Activated CD8-positive, alpha-beta memory T cell treated with anti-CD3 and anti-CD28 coated beads, Interleukin-2, amount 50 U/mL, for 48 hours (primary cell): ENCODE data around the gene HLA-A.

ENCODE experiments used
- DNase-seq: peaks from one replicate; pipeline ENCODE4 v3.0.0-alpha.2; 2020

HLA-A gene

DNA sequence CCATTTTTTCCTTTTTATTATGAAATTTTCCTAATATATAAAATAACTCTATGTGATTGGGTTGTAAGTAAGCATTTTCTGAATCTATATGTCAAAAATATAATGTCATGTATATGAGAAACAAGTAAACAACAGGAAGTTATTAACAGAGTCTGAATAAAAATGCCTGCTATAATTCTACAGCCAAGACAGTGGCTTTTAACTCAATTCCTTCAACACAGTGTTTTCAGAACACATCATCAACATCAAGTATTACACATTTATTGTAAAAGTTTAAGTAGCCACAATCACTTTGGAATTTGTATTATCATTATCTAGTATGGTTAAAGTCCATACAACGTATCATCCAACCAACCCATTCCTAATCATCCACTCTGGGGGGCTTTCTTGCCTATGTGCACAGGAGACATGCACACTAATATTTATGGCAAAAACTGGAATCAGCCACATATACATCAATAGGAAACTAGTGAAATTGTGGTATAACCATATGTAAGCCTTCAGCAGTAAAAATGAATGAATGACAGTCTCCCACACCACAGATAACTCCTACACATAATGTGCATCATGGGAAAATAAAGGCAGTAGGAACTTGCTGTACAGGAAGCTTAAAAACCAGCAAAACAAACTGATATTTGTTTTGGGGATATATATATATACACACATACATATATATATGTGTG lies 6.9 kb upstream of the HLA-A start:
- DNase-seq = no peak

DNA sequence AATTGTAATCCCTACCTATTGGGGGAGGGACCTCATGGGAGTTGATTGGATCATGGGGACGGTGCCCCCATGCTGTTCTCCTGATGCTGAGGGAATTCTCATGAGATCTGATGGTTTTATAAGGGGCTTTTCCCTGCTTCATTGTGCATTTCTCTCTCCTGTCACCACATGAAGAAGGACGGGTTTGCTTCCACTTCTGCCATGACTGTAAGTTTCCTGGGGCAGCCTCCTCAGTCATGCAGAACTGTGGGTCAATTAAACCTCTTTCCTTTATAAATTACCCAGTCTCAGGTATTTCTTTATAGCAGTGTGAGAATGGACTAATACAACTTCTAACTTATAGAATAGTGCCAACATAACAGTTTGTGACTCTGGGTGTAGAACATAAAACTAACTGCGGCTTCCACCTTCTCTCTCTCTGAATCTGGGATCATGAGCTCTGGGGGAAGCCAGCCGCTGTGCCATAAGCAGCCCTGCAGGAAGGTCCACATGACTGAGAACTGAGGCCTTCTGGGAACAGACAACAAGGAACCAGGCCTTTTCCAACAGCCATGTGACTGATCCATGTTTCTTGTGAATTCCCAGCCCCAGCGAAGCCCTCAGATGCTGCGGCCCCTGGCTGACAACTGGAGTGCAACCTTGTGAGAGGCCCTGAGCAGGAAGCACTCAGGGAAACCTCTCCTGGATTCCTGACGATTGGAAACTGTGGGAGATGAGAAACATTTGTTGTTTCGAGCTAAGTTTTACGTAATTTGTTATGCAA lies 3.4 kb upstream of the HLA-A start:
- no peak for DNase-seq

DNA sequence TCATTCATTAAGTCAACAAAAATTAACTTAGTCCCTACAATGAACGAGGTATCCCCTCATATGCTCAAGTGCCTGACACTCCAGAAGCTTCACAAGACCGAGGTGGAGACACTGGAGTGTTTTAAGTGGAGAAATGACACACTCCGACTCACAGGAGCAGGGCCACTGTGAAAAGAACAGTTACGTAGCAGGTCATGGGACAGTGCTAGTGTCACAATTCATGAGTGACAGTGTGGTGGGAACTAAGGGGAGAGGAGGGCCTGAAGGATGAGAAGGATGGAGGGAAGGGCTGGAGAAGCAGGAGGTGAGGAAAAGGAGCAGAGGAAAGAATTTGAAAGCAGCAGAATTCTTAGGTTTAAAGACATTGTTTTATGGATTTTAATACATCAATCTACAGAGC lies 1.3 kb upstream of the HLA-A start:
- DNase-seq = no peak

DNA sequence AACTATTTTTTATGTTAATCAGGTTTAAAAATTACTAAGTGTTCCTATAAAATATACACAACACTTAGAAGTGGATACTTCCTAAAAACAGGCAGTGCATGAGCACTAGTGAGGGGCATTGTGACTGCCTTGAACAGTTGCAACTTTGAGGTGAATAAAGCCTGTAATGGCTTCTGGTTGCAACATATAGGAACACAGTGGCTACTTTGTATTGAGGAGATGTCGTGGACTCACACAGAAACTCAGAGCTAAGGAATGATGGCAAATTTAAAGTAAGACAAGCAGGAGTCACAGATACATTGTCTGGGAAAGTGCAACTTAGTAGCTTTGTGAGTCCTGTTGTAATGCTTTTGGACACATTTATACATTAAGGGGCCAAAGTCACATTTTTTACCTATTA lies 861 bp upstream of the HLA-A start:
- no peak for DNase-seq

DNA sequence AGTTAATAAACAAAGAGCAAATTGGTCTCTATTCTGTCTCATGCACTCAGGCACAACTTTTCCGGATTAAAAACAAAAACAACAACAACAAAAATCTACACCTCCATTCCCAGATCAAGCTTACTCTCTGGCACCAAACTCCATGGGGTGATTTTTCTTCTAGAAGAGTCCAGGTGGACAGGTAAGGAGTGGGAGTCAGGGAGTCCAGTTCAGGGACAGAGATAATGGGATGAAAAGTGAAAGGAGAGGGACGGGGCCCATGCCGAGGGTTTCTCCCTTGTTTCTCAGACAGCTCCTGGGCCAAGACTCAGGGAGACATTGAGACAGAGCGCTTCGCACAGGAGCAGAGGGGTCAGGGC lies 437 bp upstream of the HLA-A start:
- no peak for DNase-seq

DNA sequence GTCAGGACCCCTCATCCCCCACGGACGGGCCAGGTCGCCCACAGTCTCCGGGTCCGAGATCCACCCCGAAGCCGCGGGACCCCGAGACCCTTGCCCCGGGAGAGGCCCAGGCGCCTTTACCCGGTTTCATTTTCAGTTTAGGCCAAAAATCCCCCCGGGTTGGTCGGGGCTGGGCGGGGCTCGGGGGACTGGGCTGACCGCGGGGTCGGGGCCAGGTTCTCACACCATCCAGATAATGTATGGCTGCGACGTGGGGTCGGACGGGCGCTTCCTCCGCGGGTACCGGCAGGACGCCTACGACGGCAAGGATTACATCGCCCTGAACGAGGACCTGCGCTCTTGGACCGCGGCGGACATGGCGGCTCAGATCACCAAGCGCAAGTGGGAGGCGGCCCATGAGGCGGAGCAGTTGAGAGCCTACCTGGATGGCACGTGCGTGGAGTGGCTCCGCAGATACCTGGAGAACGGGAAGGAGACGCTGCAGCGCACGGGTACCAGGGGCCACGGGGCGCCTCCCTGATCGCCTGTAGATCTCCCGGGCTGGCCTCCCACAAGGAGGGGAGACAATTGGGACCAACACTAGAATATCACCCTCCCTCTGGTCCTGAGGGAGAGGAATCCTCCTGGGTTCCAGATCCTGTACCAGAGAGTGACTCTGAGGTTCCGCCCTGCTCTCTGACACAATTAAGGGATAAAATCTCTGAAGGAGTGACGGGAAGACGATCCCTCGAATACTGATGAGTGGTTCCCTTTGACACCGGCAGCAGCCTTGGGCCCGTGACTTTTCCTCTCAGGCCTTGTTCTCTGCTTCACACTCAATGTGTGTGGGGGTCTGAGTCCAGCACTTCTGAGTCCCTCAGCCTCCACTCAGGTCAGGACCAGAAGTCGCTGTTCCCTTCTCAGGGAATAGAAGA lies 978 bp downstream of the HLA-A start:
- no peak for DNase-seq

DNA sequence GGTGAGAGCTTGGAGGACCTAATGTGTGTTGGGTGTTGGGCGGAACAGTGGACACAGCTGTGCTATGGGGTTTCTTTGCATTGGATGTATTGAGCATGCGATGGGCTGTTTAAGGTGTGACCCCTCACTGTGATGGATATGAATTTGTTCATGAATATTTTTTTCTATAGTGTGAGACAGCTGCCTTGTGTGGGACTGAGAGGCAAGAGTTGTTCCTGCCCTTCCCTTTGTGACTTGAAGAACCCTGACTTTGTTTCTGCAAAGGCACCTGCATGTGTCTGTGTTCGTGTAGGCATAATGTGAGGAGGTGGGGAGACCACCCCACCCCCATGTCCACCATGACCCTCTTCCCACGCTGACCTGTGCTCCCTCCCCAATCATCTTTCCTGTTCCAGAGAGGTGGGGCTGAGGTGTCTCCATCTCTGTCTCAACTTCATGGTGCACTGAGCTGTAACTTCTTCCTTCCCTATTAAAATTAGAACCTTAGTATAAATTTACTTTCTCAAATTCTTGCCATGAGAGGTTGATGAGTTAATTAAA lies 3.0 kb downstream of the HLA-A start:
- DNase-seq = no peak

DNA sequence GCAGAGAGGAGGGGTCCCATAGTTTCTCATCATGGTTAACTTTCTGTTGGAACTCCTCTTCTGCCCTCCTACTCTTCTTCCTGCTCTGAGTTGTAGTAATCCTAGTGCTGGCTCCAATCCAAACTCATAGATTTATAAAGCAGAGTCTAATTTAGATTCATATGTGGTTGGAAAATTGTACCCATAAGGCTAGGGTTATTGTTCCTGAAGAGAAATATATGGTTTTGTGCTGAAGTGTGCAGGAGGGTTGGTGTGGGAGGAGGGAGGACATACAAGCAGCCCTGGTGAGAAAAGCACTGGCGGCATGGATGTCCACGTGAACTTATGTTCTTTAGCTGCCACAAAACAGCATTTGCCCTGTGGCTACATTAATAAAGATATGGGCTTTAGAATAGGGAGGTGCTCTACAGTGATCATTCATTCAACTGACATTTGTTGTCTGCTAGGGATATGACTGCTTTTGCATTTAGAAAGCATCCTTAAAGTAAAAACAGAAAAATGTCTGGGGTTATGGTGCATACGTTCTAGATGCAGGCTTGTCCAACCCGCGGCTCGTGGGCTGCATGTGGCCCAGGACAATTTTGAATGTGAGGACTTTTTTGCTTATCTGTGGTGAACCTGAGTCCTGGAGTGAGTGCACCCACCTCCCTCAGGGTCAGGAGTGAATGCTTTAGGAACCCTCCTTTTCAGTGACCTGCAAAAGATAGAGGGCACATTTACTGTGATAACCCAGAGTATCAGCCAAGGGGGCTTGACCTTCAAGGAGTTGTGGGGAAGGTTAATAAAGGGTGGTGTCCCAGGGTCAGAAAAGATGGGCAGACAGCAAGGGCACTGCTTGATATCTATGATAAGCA lies 4.1 kb downstream of the HLA-A start:
- no peak for DNase-seq

DNA sequence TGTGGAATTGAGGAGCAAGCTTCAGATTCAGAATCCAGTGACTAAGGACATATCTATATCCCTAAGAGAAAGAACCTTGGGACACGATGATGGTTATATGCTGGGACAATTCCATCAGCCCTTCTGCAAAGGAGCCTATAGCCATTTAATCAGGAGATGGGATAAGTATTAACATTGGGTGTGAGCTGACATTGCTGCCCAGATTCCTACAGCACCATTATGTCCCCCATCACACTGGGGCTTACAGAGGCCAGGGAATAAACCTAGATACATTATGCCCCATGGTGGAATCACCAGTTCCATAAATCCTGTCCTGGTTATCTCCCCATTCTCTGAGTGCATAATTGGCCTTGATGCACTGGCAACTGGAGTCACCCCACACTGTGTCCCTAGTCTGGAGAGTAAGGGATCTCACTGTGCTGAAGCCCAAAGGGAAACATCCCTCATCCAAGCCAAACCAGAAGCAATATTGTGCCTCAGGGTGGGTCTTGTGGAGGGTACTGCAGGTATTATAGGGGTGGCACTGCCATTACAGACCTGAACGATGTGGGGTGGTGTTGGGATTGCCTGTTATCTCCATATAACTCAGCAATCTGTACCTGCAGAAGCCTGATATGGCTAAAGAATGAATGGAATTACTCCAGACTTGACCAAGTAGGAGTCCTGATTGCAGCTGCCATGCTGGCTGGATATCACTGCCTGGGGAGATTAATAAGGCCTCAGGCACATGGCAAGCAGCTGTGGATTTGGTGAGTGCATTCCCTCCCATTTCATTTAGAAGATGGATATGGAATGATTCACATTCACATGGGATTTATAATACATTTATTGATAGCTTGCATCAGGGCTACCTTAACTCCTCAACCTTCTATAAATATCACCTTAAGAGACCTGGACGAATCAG lies 5.0 kb downstream of the HLA-A start:
- no peak for DNase-seq

DNA sequence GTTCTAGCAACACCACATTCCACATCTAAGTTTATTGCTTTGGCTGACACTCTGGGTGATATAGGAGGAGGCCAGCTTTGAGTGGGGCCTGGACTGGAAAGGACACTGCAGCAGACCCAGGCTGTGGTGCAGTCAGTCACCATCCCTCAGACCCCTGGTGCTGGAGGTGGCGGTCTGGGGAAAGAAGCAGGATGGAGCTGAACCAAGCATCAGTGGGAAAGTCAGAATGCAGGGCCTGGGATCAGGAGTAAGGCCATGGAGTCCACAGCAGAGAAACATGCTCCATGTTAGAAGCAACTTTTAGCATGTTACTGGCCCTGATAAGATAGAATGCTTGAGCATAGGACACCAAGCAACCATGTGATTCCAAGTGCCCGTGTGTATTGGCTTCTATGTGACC lies 5.9 kb downstream of the HLA-A start:
- no peak for DNase-seq

DNA sequence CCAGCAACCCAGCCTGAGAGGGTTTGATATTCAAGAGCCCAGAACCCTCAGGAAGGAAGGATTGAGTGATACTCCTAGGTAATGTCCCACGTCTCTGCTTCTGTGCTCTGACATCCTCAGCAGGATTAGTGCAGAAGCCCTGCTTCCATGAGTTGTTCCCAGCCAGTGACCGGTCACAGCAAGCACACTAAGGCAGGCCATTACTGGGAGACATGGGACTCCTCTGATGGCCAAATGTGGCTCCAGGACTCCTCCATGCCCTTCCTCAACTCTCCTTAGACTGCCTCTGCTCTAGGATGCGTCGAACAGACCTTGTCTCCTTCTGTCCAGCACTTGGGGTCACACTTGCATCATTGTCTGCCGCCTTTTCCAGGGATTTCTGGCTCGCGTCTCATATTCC lies 7.6 kb downstream of the HLA-A start:
- no peak for DNase-seq

DNA sequence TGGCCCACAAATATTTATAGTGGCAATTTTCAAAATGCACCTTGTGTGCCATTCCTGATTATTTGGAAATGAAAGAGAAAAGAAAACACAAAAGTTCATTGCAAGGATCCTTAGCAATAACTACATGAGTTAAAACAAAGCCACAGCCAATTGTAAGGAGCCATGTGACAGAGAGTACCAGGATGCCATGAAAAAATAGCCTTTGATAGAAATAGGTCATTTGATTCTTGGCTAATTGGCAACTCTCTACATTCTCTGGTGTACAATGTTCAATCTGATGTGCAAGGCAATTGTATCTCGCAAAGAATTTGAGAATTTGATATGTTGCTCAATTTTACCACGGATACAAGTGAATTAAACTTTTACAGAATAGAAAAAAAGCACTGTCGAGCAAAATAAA lies 9.6 kb downstream of the HLA-A start:
- no peak for DNase-seq

DNA sequence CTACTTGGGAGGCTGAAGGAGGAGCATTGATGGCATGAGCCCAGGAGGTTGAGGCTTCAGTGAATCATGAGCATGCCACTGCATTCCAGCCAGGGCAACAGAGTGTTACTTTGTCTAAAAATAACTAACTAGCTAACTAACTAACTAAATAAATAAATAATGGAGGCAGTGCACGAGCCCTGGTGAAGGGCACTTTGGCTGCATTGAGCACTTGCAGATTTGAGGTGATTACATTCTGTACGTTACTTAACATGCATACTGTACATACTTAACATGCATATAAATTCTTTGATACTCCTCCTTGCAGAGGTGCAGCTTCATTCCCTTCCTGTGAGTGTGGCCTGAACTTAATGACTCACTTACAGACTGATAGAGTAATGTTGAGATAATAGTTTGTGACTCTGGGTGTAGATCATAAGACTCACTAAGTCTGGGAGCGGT lies 10.7 kb downstream of the HLA-A start:
- no peak for DNase-seq

DNA sequence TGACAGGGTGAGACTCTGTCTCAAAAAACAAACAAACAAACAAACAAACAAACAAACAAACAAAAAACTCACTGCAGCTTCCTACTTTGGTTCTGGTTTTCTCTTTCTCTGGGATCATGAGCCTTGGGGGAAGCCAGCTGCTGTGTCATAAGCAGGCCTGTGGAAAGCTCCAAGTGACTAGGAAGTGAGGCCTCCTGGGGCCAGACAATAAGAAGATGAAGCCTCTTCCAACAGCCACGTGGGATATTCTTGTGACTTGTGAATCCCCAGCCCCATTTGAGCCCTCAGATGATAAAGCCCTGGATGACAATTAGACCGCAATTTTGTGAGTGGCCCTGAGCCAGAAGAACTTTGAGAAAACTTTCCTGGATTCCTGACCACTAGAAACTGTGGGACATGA lies 11.4 kb downstream of the HLA-A start:
- DNase-seq = no peak

DNA sequence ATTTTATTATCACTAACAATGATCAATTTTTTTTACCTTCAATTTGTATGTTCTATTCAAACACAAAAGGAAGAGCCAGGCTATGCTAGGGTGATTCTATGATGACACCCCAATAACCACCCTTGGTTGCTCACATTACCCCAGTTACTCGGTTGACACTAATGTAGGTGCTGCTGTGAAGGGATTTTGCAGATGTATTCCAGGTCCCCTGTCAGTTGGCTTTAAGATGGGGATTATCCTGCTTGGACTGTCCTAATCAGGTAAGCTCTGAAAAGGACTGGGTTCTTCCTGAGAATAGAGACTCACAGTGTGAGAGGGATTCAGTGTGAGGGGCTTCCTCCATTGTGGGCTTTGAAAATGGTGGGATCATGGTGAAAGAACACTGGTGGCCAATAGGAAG lies 11.9 kb downstream of the HLA-A start:
- DNase-seq = no peak

DNA sequence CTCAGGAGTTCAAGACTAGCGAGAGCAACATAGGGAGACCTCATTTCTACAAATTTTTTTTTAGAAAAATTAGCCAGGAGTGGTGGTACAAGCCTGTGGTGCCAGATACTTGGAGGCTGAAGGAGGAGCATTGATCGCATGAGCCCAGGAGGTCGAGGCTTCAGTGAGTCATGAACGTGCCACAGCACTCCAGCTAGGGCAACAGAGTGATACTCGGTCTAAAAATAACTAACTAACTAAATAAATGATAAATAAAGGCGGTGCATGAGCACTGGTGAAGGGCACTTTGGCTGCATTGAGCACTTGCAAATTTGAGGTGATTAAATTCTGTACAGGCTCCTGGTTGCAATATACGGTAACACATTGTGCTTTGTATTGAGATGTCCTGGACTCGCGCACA lies 13.5 kb downstream of the HLA-A start:
- DNase-seq = no peak

DNA sequence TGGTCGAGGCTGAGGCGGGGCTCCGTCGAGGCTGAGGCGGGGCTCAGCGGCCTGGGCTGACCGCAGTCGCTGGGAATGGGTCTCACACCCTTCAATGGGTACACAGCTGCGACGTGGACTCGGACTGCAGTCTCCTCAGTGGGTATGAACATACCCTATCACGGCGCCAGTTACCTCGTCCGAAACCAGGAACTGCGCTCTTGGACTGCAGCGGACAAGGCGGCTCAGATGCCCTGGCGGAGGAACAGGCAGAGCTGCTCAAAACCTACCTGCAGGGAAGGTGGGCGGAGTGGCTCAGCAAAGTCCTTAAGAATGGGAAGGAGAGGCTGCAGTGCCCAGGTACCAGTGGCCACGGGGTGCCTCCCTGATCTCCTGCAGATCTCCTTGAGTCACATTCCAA lies 14.2 kb downstream of the HLA-A start:
- no peak for DNase-seq

DNA sequence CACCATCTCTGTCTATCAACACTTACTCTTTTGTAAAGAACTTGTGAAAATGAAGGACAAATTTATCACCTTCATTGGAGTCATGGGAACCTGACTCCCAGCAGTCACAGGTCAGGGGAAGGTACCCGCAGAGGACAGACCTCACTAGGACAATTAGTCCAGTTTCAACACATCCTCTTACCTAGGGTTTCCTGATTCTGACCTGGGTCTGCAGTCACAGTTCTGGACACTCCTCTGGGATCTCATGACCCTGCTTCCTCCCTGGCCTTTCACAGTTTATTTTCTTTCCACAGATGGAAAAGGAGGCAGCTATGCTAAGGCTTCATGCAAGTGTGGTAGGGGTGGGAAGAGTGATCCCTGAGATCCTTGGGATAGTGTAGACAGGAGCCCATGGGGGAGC lies 15.7 kb downstream of the HLA-A start:
- DNase-seq = no peak

DNA sequence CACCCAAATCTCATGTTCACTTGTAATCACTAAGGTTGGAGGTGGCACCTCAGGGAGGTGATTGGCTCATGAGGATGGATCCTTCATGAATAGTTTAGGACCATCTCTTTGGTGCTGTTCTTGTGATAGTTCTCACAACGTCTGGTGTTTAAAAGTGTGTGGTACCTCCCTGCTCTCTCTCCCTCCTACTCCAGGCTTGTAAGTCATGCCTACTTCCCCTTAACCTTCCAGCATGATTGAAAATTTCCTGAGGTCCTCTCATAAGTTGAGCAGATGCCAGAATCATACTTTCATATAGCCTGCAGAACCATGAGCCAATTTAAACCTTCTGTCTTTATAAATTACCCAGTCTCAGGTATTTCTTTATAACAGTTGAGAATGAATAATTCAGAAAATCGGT lies 16.6 kb downstream of the HLA-A start:
- DNase-seq = no peak

DNA sequence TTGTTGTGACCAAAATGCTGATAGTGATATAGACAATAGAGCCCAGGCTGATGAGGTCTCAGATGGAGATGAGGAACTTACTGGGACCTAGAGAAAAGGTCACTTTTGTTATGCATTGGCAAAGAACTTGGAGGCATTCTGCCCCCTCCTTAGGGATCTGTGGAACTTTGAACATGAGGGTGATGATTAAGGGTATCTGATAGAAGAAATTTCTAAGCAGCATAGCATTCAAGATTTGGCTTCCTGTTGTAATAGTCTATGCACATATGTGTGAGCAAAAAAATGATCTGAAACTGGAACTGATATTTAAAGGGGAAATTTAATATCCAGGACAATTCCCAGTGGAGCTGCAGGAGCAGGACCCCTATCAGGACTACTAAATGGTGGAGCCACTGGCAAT lies 17.1 kb downstream of the HLA-A start:
- no peak for DNase-seq

DNA sequence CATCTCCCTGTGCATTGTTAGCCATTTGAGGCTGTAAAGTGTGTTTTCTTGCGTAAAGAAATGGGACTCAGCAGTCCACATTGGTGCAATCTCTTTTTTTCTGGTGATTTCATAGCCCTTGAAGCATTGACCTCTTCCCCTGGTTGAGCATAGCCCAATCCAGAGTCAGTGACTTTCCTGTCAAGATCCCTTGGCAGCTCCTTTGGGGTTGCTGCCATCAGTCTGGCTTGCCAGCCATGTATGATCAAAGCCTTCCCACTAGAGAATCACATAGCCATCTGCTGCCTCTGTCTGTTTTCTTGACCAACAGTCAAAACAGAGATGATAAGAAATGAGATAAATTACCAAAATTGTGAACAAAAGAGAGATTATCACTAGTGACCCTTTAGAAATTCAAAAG lies 19.6 kb downstream of the HLA-A start:
- DNase-seq = no peak
